GM12872 (cell line): ENCODE measurements around the gene SURF2.
A peak's percentile ranks its signal among the peaks of the same experiment; 100 is the strongest.

Experiments
- CTCF ChIP-seq: IDR thresholded peaks from 3 replicates; pipeline ENCODE4 v1.5.1; 2011; ENCODE audit warnings: low read depth, mild to moderate bottlenecking, low read length, moderate library complexity; ENCODE audit not compliant: insufficient read depth

Gene SURF2

GRCh38 chr9:133402689-133403088 lies 46.3 kb downstream of the SURF2 start:
- TF ChIP-seq CTCF = no peak

- peak; percentile 71 for TF ChIP-seq CTCF
These were observed 47.6 kb downstream of the SURF2 start for GRCh38 chr9:133403766-133404453.

- no peak for TF ChIP-seq CTCF
These were observed 48.2 kb downstream of the SURF2 start for GRCh38 chr9:133404454-133405002.

GRCh38 chr9:133405508-133406438 lies 49.4 kb downstream of the SURF2 start:
- TF ChIP-seq CTCF = no peak

- TF ChIP-seq CTCF = peak; percentile 98
These were observed 50.3 kb downstream of the SURF2 start for GRCh38 chr9:133406480-133407307.

GRCh38 chr9:133408042-133408441 lies 51.7 kb downstream of the SURF2 start:
- no peak for TF ChIP-seq CTCF
